ENCODE measurements around the gene AHDC1. TPM values are rescaled to one million over a fixed set of nuclear protein-coding genes. Genes with fewer than 3 reads are reported as not detected.

AHDC1 gene
- total RNA-seq, 1 experiment from 2014 or later, result 8.1 TPM

DNA sequence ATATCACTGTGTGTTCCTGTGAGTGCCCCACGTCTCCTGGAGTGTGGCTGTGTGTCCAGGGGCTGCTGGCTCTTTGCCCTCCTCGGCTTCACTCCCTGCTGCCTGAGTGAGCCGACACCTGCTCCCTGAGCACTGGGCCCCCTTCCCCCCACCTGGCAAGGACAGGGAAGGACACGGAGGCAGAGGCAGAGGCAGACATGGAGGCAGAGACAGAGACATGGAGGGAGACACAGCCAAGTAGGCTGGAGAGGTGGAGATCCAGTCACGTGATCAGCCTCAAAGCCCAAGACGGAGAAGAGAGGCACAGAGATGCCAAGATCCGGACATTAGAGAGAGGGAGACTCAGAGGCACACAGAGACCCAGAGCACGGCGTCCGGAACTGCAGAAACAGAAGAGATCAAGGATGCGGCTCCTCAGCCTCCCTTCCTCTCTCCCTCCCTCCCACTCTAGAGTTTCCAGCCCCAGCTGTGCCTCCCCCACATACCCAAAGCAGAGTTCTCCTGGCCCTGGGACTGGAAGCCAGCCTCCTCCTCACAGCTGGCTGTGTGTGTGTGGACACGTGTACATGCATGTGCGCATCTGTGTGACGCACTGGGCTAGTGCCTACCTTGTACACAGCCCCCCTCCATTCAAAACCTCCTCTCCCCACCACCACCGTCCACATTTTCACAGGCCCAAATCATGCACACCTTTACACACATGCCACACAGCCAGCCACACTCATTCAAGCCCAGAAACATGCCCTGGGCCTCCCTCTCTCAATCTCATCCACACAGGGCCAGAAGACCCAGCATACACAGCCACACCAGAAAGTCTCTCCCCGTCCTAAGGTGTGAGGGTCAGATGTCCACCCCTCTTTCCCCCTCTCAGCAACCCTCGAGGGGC, 74.9 kb downstream of the AHDC1 start:
- DNase-seq (ENCODE audit: low spot score), result peak; percentile 90
- in situ Hi-C loops (cut with HindIII; ENCODE audit: low sequenced_read_pairs), result no loop called here

DNA sequence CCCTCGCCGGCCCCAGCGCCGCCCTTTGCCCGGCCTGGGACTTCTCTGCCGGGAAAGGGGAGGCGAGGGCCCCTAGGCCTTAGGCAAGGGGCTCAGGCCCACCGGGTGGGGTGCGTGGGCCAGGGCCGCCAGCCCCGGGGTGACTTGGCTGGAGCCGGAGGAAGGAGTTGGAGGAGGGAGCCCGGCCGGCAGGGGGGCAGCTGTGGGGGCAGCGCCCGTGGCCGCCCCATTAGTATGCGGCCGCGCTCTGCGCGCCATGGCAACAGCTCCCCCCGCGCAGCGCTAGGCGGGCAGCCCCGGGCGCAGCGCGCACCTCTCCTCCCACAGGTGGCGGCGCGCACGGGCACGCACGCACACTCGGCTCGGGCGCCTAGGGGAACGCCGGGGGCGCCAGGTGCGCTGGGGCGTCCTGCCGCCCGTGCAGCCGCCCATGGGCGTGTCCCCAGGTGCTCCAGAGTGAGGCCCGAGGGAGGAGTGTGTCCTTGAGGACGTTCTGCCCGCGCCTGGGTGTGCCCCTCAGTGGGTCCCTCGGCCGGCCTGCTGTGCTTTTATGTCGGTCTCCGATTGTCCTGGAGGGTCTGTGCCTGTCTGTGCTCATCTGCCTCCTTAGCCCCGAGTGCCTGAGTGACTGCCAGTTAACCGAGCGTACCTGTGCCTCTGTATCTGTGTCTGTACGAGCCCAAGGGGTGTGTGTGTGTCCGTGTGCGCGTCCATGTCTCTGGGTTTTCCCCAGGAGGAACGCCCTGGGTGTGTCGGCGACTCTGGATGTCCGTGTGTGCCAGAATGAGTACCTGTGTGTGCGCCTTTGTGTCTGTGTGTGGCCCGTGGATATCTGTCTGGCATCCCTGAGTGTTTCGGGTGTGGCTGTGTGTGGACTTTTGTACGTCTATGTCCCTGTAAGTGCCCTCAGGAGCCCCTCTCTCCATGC, 75.8 kb downstream of the AHDC1 start:
- in situ Hi-C loops (cut with HindIII; ENCODE audit: low sequenced_read_pairs), result no loop called here
- peak; percentile 72 for DNase-seq (ENCODE audit: low spot score)

DNA sequence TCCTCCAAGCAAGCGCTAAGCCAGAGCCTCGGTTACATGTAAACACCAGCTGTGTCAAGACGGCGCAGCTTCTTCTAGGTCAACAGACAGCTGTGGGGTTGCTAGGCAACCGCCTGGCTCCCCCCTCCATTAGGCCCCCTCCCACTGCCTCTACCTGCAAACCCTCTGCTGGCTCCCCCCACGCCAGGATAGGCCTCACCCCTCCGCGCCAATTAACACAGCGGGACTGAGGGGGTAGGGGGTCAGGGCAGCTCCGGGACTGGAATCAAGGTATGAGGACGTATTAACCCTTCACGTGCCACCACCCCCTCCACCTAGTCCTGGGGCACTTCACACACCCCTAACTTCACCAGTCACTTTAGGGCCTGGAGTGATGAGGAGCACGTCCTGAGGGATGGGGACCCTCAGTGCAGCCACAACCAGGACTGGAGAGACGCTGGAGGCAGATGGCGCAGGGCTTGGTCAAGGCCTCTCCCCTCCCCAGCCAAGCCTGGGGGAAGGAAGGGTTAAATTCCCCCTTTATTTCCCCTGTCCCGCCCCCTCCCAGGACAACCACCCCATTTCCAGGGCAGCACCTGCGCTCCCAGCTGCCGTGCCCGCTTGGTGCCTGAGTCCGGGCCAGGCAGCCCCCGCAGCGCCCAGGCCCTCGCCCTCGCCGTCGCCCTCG, 76.6 kb downstream of the AHDC1 start:
- no peak for DNase-seq (ENCODE audit: low spot score)
- in situ Hi-C loops (cut with HindIII; ENCODE audit: low sequenced_read_pairs), result no loop called here

DNA sequence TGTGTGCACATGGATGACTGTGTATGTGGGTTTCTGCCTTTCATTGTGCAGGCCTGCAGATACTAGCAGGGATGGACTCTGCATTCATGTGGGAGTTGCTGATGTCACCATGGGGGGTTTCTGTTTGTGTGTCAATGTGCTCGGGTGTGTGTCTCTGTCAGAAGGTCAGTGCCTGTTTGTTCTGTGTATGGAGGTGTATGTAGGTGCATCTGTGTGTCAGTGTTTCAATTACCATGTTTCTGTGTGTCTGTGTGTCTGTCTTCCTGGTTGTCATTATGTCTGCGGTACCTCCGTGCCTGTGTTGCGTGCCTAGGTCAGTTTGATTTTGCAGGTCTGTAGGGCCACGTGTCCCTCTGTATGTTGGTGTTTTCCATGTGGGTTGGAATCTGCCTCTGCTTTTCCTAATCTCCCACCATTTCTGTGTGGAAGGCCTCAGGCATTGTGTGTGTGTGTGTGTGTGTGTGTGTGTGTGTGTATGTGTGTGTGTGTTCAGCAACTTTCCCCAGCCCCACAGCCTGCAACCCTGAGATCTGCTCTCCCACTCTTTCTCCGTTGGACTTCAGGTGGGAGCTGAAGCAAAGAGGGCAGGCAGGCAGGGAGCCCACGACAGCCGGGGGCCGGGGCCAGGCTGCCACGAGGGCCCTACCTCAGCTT, 77.2 kb downstream of the AHDC1 start:
- in situ Hi-C loops (cut with HindIII; ENCODE audit: low sequenced_read_pairs), result no loop called here

DNA sequence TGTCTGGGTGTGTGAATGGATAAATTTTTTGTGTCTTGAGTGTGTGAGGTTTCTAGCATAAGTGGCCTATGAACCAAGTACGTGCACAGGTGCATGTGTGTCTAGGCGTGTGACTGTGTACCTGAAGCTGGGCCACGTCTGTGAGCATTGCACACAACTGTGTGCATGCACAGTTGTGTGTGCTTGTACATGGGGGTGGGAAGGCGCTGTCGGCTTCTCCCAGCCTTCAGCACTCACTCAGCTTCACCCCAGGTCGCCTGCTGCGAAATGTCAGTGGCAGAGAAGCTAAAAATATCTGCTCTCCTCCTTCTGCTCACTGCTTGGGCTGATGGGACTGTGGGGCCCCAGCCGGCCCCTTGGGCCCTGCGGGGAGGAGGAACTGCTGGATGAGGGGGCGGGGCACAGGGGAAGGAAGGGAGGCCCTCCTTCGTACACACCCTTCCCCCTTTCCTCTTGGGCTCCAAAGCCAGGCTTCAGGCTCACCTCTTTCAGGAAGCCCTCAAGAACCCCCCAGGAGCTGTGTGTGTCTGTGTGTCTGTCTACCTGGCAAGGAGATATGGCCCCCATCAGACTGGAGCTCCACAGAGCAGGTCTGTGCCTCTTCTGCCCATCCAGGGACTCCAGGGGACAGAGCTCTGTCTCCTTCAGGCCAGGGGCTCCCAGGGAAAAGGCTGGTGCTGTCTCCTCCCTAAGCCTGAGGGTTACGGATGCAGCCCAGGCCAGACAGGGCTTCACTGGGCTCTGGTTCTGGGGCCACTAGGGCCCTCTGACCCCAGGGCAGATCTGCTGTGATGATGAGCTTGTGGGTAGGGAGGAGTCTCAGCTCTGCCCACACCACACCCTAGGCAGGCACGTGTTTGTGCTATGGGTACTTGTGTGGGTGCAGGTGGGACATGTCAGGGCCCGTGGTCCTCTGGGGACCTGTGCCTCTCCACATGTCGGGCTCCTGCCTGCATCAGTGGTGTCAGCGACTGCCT, 78.4 kb downstream of the AHDC1 start:
- peak; percentile 76 for DNase-seq (ENCODE audit: low spot score)
- in situ Hi-C loops (cut with HindIII; ENCODE audit: low sequenced_read_pairs), result no loop called here

More for the DNA sequence above, 77.2 kb downstream of the AHDC1 start:
- peak; percentile 57 for DNase-seq (ENCODE audit: low spot score)

DNA sequence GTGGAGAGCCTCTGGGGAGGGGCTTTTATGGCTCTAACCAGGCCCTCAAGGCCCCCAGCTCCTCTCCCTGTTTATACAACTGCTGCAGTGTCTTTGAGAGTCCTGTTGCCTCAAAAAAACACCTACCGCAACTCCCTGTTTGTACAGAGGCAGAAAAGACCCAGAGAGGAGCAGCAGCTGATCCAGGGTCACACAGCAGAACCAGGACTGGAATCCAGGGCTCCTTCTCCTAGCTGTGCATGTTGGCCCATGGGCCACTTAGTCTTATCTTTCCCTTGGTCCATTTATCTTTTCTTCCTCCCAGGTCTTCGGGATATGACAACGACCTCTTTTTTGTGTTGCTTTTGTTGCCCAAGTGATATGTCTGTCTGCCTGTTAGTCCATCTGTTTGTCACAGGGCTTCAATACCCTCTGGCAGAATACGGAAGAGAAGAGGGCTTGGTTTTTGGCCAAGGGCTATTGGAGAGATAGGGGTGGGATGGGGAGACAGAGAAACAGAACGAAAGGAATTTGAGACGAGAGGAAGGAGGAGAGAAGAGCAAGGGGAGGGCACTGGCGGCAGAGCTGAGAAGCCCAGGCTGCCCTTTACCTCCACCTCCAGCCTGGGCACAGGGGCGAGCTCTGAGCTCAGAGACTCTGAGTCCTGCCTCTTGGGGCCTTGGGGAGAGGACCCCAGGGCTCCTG, 80.5 kb downstream of the AHDC1 start:
- in situ Hi-C loops (cut with HindIII; ENCODE audit: low sequenced_read_pairs), result no loop called here
- DNase-seq (ENCODE audit: low spot score), result peak; percentile 46

DNA sequence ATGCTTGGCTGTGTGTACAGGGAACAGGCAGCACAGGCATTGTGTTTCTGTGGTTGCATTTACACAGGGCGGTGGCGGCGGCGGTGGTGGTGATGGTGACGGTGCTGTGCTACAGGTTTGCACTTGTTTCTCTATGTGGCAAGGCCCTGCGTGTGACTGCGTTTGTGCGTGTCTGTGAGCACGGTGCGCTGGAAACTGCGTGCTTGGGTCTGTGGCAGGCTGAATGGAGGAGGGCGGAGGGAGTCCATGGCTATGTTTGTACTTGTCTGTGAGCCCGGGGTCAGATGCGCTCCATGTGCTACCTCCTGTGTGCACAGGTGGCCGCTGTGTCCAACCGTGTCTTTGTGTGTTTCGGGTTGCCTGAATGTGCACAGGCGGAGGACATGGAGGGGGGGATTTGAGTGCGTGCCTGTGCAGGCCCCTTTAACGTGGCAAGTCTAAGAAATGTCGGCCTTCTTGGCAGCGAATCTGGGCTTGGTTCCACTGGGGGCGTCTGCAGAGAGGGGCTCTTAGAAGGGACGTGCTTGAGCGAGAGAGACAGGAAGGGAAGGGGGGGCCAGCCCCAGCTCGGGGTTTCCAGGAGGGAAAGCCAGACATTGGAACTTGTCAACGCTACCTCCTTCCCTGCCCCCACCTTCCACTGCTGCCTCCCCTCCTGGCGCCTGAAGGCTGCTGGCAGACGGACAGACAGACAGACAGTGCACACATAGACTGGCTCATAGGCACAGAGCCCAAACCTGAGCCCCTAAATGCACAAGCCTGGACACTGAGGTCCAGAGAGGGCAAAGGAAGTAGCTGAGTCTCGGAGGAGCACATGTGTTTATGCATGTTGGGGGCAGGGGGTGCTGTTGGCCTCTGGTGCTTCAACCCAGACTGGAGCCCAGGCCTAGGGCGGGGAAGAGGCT, 81.3 kb downstream of the AHDC1 start:
- in situ Hi-C loops (cut with HindIII; ENCODE audit: low sequenced_read_pairs), result no loop called here
- DNase-seq (ENCODE audit: low spot score), result peak; percentile 87

DNA sequence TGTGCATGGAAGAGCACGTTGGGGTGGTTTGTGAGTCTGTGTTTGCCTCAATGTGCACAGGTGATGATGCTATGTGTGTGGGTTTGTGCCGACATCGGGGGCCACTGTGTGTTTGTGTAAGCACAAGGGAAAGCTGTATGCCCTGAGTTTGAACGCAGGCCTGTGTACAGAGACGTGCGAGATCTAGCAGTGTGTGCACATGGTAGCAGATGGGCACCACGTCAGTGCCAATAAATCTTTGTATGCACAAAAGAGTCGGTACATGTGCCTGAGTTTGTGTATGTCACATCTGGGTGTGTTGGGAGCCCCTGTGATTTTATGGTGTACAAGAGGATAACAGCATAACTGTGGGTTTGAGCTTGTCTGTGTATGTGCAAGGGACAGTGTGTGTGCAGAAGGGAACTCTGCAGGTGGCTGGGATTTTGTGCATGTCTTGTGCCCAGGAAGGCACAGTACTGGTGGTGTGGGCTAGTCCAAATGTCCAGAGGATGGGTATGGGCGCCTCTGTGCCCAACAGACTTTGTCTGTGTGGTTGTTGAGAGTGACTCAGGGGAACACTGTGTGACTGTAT, 82.0 kb downstream of the AHDC1 start:
- in situ Hi-C loops (cut with HindIII; ENCODE audit: low sequenced_read_pairs), result no loop called here

DNA sequence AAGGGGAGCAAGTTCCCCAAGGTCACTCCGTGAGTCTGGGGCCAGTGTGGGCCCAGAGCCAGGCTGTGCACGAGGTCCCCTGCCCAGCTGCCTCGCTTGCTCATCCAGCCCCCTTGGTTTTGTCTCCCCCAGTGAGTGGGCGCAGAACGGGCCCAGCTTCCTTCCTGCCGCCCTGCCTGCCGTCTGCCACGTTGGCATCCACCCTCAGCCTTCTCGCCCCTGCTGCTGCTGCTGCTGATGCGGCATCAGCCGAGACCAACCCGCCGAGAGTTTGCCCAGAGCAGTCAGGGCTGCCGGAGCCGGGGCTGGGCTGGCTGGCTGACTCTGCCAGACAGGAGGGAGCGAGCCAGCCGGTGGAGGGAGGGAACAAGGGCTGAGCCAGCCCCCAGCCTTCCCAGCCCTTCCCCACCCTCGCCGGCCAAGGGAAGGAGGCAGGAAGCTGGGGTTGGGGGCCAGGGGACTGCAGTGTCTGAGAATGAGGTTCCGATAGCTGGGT, 82.6 kb downstream of the AHDC1 start:
- in situ Hi-C loops (cut with HindIII; ENCODE audit: low sequenced_read_pairs), result no loop called here

More for the DNA sequence above, 82.0 kb downstream of the AHDC1 start:
- DNase-seq (ENCODE audit: low spot score), result peak; percentile 86

DNA sequence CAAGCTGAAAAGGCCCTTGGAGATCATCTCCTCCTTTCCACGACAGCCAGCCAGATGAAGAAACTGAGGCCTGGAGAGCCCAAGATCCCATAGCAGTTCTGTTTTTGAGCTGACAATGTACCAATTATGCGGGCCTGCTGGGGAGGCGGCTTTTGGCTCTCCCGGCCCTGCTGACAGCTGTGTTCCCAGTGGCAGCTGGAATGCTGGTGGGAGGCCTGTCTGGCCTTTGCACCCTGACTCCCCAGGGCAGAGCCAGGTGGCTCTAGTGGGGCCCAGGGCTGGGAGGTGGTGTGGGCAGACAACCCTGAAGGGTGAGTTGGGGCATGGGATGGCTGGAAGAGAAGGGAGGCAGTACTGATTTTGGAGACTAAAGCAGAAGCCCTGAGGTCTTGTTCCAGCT, 83.3 kb downstream of the AHDC1 start:
- in situ Hi-C loops (cut with HindIII; ENCODE audit: low sequenced_read_pairs), result no loop called here
- no peak for DNase-seq (ENCODE audit: low spot score)

More for the DNA sequence above, 82.6 kb downstream of the AHDC1 start:
- peak; percentile 60 for DNase-seq (ENCODE audit: low spot score)

DNA sequence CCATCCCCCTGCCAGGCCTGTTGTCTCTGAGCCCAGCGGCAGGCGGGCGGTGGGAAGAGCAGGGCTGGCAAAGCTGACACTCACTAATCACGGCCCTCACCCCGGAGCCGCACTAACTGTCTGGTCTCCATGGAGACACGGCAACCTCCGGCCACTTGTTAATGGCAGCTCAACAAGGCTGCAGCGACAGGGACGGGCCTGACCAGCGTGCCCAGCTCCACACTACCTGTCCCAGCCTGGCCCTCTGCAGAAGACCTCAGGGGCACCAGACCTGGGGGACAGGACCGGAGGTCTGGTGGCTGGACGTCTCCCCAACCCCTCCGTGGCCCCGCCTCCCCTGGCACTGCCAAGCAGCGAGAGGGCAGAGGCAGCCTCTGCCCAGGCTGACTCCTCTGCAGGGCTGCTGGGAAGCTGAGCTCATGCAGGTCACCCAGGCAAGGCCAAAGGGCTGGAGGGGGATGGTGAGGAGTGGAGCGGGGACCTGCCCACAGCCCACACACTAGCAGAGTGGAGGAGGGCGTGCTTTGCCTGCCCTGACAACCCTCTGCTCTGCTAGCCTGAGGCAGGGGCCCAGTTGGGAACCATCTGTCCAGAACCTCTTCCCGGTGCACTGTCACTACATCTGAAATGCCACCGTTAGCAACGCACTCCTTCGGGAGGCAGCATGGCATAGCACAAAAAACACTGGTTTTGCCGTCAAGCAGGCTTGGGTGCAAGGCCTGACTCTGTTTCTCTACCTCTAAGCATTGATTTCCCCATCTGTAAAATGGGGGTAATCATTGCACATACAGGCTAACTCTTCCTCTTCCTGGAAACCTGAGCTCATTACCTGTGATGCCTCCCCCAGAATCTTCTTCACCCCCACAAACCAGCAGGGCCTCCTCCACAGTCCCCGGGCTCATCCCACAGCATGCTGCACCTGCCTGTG, 84.3 kb downstream of the AHDC1 start:
- DNase-seq (ENCODE audit: low spot score), result peak; percentile 74
- in situ Hi-C loops (cut with HindIII; ENCODE audit: low sequenced_read_pairs), result no loop called here

DNA sequence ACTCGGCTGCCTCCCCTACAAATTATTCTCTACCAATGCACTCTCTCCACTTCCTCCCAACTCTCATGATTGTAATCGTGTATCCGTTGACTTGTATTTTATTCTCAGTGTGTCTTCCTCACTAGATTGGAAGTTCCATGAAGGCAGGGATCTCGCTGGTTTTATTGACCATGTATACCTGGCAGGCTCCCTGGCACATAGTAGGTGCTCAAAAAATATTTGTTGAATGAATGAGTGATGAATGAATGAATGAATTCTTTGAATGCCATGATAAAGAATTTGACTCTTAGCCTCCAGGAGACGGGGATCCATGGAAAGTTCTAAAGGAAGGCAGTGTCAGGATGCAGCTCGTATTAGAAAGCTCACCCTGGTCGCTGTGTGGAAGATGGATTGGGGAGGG, 85.1 kb downstream of the AHDC1 start:
- in situ Hi-C loops (cut with HindIII; ENCODE audit: low sequenced_read_pairs), result no loop called here

DNA sequence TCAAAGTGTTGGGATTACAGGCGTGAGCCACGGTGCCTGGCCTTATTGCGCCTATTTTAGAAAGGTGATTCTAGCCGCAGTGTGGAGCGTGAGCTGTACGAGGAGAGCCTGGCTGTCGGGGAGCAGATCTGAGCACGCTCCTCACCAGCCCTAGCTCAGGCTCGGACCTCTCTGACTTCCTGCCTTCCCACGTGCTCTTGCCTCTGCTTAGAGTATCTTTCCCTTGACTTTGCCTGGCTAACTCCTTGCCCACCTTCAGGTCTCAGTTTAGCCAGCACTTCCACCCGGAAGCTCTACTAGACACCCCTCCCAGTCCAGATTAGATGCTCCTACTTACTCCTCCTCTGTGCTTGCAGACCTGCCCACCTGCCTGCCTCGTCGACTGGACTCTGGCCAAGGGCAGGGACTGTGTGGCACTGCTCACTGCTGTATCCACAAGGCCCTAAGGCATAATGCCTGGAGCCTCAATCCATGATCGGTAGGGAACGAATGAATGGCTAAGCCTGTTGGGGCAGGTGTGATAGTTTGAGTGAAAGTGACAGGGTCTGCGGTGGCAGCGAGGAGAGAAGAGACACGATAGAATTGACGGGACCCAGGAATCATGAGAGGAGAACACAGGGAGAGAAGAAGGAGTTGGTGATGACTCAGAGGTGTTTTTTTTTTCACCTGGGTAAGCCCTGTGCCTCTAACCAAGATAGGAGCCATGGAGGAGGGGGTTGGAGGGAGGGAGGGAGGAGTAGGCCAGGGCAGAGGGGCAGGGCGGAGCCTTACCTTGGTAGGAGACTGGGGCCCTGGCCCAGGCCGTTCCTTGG, 85.8 kb downstream of the AHDC1 start:
- in situ Hi-C loops (cut with HindIII; ENCODE audit: low sequenced_read_pairs), result no loop called here
- peak; percentile 38 for DNase-seq (ENCODE audit: low spot score)

More for the DNA sequence above, 85.1 kb downstream of the AHDC1 start:
- no peak for DNase-seq (ENCODE audit: low spot score)

DNA sequence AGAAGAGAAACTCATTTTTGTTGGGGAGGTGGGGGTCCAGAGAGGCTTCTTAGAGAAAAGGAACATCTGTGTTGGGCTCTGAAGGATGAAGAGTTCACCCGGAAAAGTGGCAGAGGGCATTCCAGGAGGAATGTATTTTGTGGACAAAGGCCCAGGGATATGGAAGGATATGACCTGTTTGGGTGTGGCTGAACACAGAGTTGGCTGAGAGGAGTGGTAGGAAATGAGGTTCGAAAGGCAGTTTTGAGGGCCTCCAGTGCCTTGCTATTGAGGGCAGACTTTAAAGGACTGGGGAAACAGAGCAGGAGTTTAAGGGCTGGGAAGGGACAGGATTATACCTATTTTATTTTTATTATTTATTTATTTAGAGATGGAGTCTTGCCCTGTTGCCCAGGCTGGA, 86.6 kb downstream of the AHDC1 start:
- in situ Hi-C loops (cut with HindIII; ENCODE audit: low sequenced_read_pairs), result no loop called here
- DNase-seq (ENCODE audit: low spot score), result no peak

Data from G401 (cell line).